K562 (cell line): ENCODE results near the gene SH3PXD2B. TPM values are rescaled to one million over a fixed set of nuclear protein-coding genes. Genes with fewer than 3 reads are reported as not detected.
A peak's percentile ranks its signal among the peaks of the same experiment; 100 is the strongest.

Source experiments
- CBX2 ChIP-seq: fragments of 200-600 bp; sonication (generic); IDR thresholded peaks from one replicate; pipeline ENCODE4 v1.6.1; 2012; ENCODE audit warnings: mild to moderate bottlenecking, low read length, inconsistent platforms; ENCODE audit not compliant: insufficient read depth, poor library complexity, severe bottlenecking
- L3MBTL2 ChIP-seq: fragments of 450-650 bp; IDR thresholded peaks from 2 replicates; pipeline ENCODE4 v1.6.1; 2016; ENCODE audit warnings: mild to moderate bottlenecking, moderate library complexity
- RBM25 ChIP-seq: fragments of 200-400 bp; formaldehyde crosslinking; IDR thresholded peaks from 2 replicates; pipeline ENCODE4 v1.6.1; 2018; ENCODE audit warnings: low read length, low read depth, moderate library complexity; ENCODE audit not compliant: severe bottlenecking
- USF1 ChIP-seq: sonication (generic); formaldehyde crosslinking; IDR thresholded peaks from 2 replicates; pipeline ENCODE4 v1.9.0; 2022; ENCODE audit warnings: mild to moderate bottlenecking, missing genetic modification reagents
- USF2 ChIP-seq: sonication (generic); formaldehyde crosslinking; IDR thresholded peaks from 2 replicates; pipeline ENCODE4 v1.5.0; 2020; ENCODE audit warnings: missing genetic modification reagents
- ZFP36 ChIP-seq: fragments of 150-350 bp; IDR thresholded peaks from 2 replicates; pipeline ENCODE4 v1.6.1; 2018; ENCODE audit warnings: low read length, low read depth; ENCODE audit not compliant: partially characterized antibody
- ZNF740 ChIP-seq, 3 experiments: fragments of 200-800 bp in 1 of 3; sonication (Bioruptor generic) in 1 of 3; sonication (generic) in 1 of 3; formaldehyde crosslinking in 1 of 3; IDR thresholded peaks; 2 replicates each; pipeline versions ENCODE4 v1.6.1 to v1.8.0; 2016 to 2022; ENCODE audit warnings: mild to moderate bottlenecking in 2 of 3, missing compliant biosample characterization in 2 of 3, missing genetic modification characterization in 2 of 3, missing genetic modification reagents in 1 of 3
- polyA plus RNA-seq, 8 experiments: library from polyadenylated mRNA; depleted of rRNA in 4 of 8; stranded (reverse) in 5 of 8; unstranded in 3 of 8; fragments of >200 nt; fragmentation: Nextera tagmentation in 2 of 8; fragmentation: Illumina TruSeq in 1 of 8; extraction: Ambion mirVana in 2 of 8; extraction: Trizol in 1 of 8; gene quantifications; 2 replicates each; pipeline versions ENCODE4 v1.2.1 to v1.2.3, GENCODE V29; 2011 to 2014; ENCODE audit warnings: inconsistent platforms in 1 of 8, missing spikeins in 1 of 8
- total RNA-seq, 7 experiments: library from RNA; depleted of rRNA in 6 of 7; stranded (reverse); fragments of >200 nt in 6 of 7; fragmentation: Illumina TruSeq in 2 of 7; extraction: Trizol in 2 of 7; gene quantifications; 2 replicates each; pipeline versions ENCODE4 v1.2.1 to v1.2.3, GENCODE V29; 2011 to 2021; ENCODE audit warnings: low replicate concordance in 1 of 7

Gene SH3PXD2B
- total and polyA plus RNA-seq, 9 of the 15 experiments (the other 6 are each of a cell fraction or from before 2014, with no cell fraction given), result 0.04 to 0.66 (median 0.19) TPM

- TF ChIP-seq ZNF740 (CRISPR knock-in tag; IDR thresholded peaks at IDR 0.05) (no peak), ZNF740 (tag; IDR thresholded peaks at IDR 0.05) (0 out of 4 replicates have a peak, but pooled peaks of 1 of the 2 experiments have one; percentile 41), RBM25 (peak; percentile 52), CBX2 (no peak), ZFP36 (no peak), USF1 (CRISPR knock-in tag) (peak; percentile 48; the same call in 1 of the 2 replicates), L3MBTL2 (0 out of 2 replicates have a peak, but pooled peaks have one; percentile 25), USF2 (CRISPR knock-in tag) (peak; percentile 67)
Measured at GRCh38 chr5:172423379-172424110, 30.8 kb downstream of the SH3PXD2B start (continued).
